Lung (tissue), 12 donors: Measurements from ENCODE around the gene GALNT2. TPM values are rescaled to one million over a fixed set of nuclear protein-coding genes. Genes with fewer than 3 reads are reported as not detected.

Experiments
- ATAC-seq: fragments of 200-7000 bp; cut with Tn5 transposase; one replicate; pipeline ENCODE4 v1.9.1; 2020; ENCODE audit warnings: moderate number of reproducible peaks; ENCODE audit not compliant: insufficient read depth, low FRiP score
- DNase-seq, 3 donors: peaks; one replicate each; pipeline ENCODE4 v3.0.0-alpha.2; 2013 to 2017
- H3K27ac ChIP-seq, 2 donors: one replicate each; pipeline ENCODE4 v1.5.1; 2013; ENCODE audit warnings: mild to moderate bottlenecking in 2 of 2, moderate library complexity in 2 of 2, control low read depth in 1 of 2, inconsistent platforms in 1 of 2, low read depth in 1 of 2, low read length in 1 of 2
- H3K27me3 ChIP-seq, 3 donors: one replicate each; pipeline ENCODE4 v1.5.1; 2013; ENCODE audit warnings: low read length in 2 of 3; ENCODE audit not compliant: control insufficient read depth in 3 of 3, insufficient read depth in 3 of 3
- H3K36me3 ChIP-seq, 4 donors: one replicate each; pipeline ENCODE4 v1.5.1; 2013; ENCODE audit warnings: low read length in 4 of 4, mild to moderate bottlenecking in 1 of 4, moderate library complexity in 1 of 4; ENCODE audit not compliant: control insufficient read depth in 4 of 4, insufficient read depth in 4 of 4
- H3K4me1 ChIP-seq, 5 donors: one replicate each; pipeline ENCODE4 v1.5.1; 2013; ENCODE audit warnings: low read length in 5 of 5, mild to moderate bottlenecking in 2 of 5, moderate library complexity in 1 of 5; ENCODE audit not compliant: control insufficient read depth in 5 of 5, insufficient read depth in 5 of 5
- H3K4me3 ChIP-seq: one replicate; pipeline ENCODE4 v1.5.1; 2013; ENCODE audit warnings: mild to moderate bottlenecking, control low read depth, moderate library complexity
- H3K9ac ChIP-seq, 2 donors: one replicate each; pipeline ENCODE4 v1.5.1; 2013; ENCODE audit warnings: low read length in 2 of 2, control low read depth in 1 of 2; ENCODE audit not compliant: insufficient read depth in 1 of 2
- H3K9me3 ChIP-seq, 4 donors: one replicate each; pipeline ENCODE4 v1.5.1; 2013; ENCODE audit warnings: low read length in 3 of 4, mild to moderate bottlenecking in 1 of 4, moderate library complexity in 1 of 4; ENCODE audit not compliant: control insufficient read depth in 4 of 4, insufficient read depth in 3 of 4
- WGBS, 2 donors: extraction: QIAGEN DNeasy Blood & Tissue Kit; methylation state at CpG; one replicate each; pipeline ENCODE4 v1.1.7; 2013; 5-methylcytosine and 5-hydroxymethylcytosine counted together
- polyA plus RNA-seq, 2 donors: library from polyadenylated mRNA; stranded (reverse); fragments of 200-250 nt; gene quantifications; one replicate each; pipeline ENCODE4 v1.2.1, GENCODE V29; 2013
- total RNA-seq, 2 donors: library from RNA; depleted of rRNA in 1 of 2; stranded (reverse); fragments of >200 nt in 1 of 2; gene quantifications; one replicate each; pipeline ENCODE4 v1.2.1, GENCODE V29; 2014 to 2021
- TF ChIP-seq, protein P1 (sequence below): IDR thresholded peaks from 2 replicates; pipeline ENCODE4 v1.5.1; 2012; ENCODE audit warnings: mild to moderate bottlenecking; ENCODE audit errors: control extremely low read depth, extremely low read depth
- donor health status: control.
- donor health status: control.
- donor health status: Bipolar disorder and iron deficiency.
- donor health status: healthy.
- donor health status: DM: yes; HTN: yes; CAD: no.

Gene GALNT2
- total and polyA plus RNA-seq, 4 donors, result 23.1 to 101 (median 58.9) TPM

DNA sequence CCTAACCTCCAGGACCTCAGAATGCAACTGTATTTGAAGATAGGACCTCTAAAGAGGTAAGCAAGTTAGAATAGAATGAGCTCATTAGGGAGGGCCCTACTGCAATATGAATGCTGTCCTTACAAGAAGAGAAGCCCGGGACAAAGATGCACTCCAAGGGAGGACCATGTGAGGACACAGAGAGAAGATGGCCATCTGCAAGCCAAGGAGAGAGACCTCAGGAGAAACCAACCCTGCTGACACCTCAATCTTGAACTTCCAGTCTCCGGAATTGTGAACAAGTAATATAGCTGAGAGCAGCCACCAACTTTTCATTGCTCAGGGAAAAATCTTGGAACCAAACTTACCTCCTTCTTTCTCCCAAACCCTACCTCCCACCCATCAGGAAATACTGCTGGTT, 15.0 kb upstream of the GALNT2 start:
- DNase-seq (no peak), ATAC-seq (no peak)
- WGBS, 2 donors, result 92 to 100% methylated on average over 2 of the region's 2 CpGs
- Histone ChIP-seq H3K4me3 (no peak overlapping the region), H3K9me3 (no peaks in the 10 kb centered on the region), H3K4me1 (no peaks in the 10 kb centered on the region), H3K36me3 (no peaks in the 10 kb centered on the region), H3K27me3 (no peaks in the 10 kb centered on the region), H3K27ac (no peak overlapping the region), H3K9ac (no peak overlapping the region)
- TF ChIP-seq, protein P1, sequence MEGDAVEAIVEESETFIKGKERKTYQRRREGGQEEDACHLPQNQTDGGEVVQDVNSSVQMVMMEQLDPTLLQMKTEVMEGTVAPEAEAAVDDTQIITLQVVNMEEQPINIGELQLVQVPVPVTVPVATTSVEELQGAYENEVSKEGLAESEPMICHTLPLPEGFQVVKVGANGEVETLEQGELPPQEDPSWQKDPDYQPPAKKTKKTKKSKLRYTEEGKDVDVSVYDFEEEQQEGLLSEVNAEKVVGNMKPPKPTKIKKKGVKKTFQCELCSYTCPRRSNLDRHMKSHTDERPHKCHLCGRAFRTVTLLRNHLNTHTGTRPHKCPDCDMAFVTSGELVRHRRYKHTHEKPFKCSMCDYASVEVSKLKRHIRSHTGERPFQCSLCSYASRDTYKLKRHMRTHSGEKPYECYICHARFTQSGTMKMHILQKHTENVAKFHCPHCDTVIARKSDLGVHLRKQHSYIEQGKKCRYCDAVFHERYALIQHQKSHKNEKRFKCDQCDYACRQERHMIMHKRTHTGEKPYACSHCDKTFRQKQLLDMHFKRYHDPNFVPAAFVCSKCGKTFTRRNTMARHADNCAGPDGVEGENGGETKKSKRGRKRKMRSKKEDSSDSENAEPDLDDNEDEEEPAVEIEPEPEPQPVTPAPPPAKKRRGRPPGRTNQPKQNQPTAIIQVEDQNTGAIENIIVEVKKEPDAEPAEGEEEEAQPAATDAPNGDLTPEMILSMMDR, result no peak

DNA sequence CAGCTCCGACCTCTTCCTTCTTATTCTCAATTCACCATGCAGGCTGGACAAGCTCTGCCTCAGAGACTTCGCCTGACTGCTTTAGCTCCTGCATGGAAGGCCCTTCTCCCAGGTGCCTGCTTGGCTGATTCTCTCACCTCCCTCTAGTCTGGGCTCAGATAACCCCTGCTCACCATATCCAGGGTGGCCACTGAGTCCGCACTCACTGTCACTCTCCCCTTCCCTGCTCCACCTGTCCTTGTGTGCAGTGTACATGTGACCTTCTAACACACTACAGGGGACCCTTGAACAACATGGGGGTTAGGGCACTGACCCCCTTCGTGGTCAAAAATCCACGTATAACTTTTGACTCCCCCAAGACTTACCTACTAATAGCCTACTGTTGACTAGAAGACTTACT, 14.4 kb upstream of the GALNT2 start:
- Histone ChIP-seq H3K4me1 (no peaks in the 10 kb centered on the region), H3K36me3 (no peaks in the 10 kb centered on the region), H3K9me3 (no peaks in the 10 kb centered on the region), H3K27ac (no peak overlapping the region), H3K4me3 (no peak overlapping the region), H3K9ac (no peak overlapping the region), H3K27me3 (peaks cover 0 to 3% (median 0%) of the 10 kb centered on the region in 3 donors)
- WGBS, 2 donors, result 82 to 92% methylated on average over 5 of the region's 5 CpGs
- ATAC-seq (no peak), DNase-seq (no peak)
- TF ChIP-seq, protein P1, result no peak

DNA sequence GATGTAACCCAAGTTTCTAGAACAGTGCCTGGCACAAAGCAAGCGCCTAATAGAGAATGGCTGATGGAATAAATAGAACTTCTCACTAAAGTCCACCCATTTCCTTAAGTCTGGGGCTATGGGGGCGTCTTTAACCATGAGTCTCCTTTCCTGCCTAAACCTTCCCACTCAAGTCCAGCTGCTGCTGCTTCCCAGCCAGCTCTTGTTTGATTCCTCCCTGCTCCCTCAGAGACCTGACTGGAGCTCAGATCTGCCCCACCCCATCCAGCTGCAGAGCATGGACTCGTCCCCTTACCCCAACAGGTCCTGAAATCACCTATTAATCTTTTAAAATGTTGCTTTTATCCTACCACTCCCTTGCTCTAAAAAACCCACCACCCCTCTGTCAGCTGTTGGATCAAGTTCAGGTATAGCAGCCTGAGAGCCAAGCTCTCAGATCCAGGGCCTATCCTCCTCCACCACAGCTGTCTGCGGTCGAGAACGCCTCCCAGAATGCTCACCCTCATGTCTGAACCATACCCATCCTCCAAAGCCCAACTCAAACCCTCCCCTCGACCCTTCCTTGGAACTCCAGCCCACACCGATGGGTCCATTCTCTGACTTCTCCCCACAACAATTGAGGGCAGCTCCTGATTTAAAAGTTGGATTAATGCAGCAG, 12.8 kb upstream of the GALNT2 start:
- DNase-seq (no peak), ATAC-seq (no peak)
- no peaks in the 10 kb centered on the region for H3K9me3 ChIP-seq
- peaks cover 0 to 3% (median 0%) of the 10 kb centered on the region in 3 donors for H3K27me3 ChIP-seq
- H3K4me1 ChIP-seq, result no peaks in the 10 kb centered on the region
- no peaks in the 10 kb centered on the region for H3K36me3 ChIP-seq
- H3K27ac ChIP-seq, result no peak overlapping the region
- no peak overlapping the region for H3K9ac ChIP-seq
- no peak overlapping the region for H3K4me3 ChIP-seq
- 89 to 92% methylated on average over 8 of the region's 8 CpGs for WGBS, 2 donors
- TF ChIP-seq, protein P1, result no peak

DNA sequence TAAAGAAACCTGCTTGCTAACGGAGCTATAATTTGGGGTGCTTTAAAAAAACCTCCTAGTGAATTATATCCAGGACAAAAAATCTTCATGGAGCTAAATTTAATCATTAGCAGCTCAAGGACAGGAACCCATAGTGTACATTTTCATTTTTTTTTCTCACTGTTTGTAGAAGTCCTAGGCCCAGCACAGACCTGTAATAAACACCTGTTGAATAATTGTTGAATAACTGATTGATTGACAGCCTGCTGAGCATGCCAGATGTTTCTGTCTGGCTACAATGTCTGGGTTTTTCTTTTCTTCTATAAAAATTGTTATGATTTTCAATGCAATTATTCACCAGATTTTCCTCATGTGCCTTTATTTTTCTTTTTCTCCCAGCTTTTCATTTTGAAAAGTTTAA, 10.9 kb upstream of the GALNT2 start:
- no peak for DNase-seq
- H3K9ac ChIP-seq, result no peak overlapping the region
- WGBS, 2 donors, result 92 to 98% methylated on average over 1 of the region's 1 CpG
- ATAC-seq, result no peak
- TF ChIP-seq, protein P1, result no peak
- no peak overlapping the region for H3K4me3 ChIP-seq
- H3K36me3 ChIP-seq, result no peaks in the 10 kb centered on the region
- no peak overlapping the region for H3K27ac ChIP-seq
- no peaks in the 10 kb centered on the region for H3K4me1 ChIP-seq
- peaks cover 0 to 3% (median 0%) of the 10 kb centered on the region in 3 donors for H3K27me3 ChIP-seq
- H3K9me3 ChIP-seq, result peaks cover 0 to 4% (median under 1%) of the 10 kb centered on the region in 4 donors
